ENCODE data around the gene SHC2.
"Not testable (repeated sequence)": the region's sequence is repeated elsewhere in the genome, so short reads cannot be mapped to it uniquely, and the experiment has no call there.

SHC2 gene

GRCh38 chr19:408441-408901, 52.4 kb downstream of the SHC2 start:
- in situ Hi-C loops (cut with MboI; ENCODE audit: low sequenced_read_pairs), result no loop called here

DNA sequence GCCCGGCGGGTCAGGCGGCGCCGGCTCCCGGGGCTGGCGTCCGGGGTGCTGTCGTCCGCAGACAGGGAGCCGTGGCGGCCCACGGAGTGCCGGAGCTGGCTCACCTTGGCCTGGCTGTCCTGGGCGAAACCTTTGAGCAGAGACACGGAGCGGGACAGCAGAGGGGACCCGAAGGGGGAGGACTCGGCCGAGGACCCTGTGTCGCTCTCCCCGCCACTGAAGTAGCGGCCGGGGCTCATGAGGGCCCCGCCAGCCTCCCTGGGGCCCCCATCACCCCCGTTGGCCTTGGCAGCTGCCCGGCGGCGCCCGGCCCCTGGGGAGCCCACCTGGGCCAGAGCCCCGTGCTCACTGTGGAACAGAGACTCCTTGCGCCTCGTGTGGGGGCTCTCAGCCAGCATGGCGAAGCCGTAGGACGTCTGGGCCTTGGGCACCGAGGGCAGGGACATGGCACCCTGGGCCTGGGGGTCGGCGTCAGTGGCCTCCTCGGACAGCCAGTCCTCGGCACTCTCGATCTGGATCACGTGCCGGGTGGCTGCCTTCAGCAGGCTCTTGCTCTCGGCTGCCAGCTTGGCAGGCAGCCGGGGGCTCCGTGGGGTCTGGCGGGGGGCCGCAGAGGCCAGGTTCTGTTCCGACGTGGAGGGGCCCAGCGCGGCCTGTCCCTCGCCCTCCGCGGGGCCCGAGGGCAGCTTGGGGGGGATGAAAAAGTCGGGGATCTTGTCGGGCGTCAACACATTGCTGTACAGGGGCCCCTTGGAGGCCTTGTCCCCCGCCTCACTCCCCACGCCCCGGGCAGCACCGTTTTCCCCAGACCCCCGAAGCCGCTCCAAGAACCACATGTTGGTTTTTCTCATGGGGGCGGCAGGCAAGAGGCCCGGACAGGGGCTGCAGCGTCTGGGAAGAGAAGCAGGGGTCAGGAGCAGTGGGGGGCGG, 53.1 kb downstream of the SHC2 start:
- in situ Hi-C loops (cut with MboI; ENCODE audit: low sequenced_read_pairs), result no loop called here

DNA sequence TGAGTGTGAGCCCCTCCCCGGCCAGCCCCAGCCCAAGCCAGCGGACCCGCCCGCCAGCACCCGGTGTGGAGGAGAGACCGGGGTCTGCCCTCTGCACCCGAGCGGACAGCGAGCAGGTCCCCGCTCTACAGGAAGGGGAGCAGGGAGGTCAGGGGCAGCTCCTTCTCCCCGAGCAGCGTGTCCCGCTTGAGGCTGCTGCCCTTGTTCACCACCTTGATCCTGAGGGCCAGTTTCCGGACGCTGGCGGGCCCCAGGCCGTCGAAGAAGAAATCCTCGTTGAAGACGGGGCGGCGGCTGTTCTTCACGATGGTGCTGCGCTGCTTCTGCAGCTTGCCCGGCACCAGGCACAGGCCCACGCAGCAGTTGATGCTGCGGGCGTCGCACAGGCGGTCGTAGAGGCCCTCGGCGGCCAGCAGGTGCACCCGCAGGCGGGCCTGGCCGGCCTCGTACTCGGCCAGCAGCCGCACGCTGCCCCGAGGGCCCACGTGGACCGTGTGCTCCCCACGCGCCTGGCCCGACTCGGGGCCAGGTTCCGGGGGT, 53.8 kb downstream of the SHC2 start:
- in situ Hi-C loops (cut with MboI; ENCODE audit: low sequenced_read_pairs), result no loop called here

GRCh38 chr19:406135-406781, 54.6 kb downstream of the SHC2 start:
- in situ Hi-C loops (cut with MboI; ENCODE audit: low sequenced_read_pairs), result no loop called here

- in situ Hi-C loops (cut with MboI; ENCODE audit: low sequenced_read_pairs), result no loop called here
Observed at GRCh38 chr19:405121-405965, 55.5 kb downstream of the SHC2 start.

DNA sequence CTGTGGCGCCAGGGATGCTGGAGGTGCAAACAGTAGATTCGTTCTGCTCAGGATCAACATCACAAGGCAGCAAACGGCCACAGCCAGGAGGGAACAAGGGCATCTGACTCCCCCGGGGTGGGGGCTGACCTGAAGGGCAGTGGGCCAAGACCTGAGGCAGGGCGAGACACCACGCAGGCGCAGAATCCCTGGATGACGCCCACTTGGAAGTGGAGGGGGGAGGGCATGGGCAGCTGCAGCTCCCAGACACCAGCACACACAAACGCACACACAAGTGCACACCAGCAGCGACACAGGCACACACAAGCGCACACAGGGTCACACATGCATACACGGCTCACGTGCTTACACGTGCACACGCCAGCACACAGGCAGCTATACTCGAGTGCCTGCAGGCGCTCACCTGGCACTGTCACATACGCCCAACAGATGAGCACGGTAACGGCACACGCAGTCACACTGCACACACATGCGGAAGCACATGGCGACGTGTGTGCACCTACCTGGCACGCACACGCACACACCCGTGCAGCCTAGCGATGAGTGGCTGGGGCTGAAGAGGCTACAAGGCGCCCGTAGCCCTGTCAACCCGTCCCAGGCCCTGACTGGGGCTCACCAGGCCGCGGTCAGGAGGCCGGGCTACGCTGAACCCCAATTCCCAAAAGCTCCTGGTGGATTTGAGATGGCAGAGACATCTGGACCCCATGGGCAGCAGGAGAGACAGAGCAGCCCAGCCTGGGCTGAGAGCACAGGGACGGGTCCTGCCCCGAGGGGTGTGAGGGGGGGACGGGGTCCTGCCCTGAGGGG, 57.4 kb downstream of the SHC2 start:
- in situ Hi-C loops (cut with MboI; ENCODE audit: low sequenced_read_pairs), result no loop called here

DNA sequence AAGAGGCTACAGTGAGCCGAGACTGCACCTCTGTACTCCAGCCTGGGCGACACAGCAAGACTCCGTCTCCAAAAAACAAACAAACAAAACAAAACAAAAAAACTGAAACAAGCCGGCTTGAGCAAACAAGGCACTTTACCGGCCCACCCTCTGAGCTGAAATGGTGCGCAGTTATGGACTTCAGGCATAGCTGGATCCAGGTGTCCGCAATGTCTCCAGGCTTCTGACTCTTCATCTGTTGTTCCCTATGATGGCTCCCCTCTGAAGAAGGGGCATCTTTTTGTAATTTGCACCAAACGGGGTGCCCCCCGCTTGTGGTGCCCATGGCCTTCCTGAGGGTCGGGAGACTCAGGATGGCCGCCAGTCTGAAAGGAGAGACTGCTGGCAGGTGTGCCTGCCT, 58.0 kb downstream of the SHC2 start:
- in situ Hi-C loops (cut with MboI; ENCODE audit: low sequenced_read_pairs), result no loop called here

DNA sequence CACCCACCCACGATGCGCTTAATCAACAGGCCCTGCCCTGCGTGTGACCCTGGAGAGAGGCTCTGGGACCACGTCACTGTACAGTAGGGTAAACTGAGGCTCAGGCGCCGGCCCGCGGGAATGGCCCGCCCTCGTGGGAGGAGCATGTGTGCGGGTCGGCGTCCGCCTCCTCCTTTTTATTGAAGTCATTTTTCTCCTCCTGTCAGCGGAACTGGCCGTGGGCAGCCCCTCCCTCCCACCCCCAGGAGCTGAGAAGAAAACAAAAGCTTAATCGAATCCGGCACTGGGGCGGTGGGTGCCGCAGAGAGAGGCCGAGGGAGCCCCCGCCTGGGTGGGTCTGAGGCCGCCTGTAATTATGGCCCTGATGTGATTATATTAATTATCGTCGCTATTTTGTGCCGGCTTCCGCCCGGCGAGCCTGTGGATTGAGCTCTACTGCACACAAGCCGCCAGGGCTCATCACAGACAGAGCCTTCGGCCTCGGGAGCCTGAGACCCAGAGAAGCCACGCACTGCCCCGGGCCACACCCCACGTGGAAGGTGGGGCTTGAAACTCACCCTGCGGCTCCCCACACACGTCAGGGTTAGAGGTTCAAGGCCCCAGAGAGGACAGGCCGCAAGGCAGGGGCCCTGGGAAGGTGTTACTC, 58.8 kb downstream of the SHC2 start:
- in situ Hi-C loops (cut with MboI; ENCODE audit: low sequenced_read_pairs), result no loop called here

DNA sequence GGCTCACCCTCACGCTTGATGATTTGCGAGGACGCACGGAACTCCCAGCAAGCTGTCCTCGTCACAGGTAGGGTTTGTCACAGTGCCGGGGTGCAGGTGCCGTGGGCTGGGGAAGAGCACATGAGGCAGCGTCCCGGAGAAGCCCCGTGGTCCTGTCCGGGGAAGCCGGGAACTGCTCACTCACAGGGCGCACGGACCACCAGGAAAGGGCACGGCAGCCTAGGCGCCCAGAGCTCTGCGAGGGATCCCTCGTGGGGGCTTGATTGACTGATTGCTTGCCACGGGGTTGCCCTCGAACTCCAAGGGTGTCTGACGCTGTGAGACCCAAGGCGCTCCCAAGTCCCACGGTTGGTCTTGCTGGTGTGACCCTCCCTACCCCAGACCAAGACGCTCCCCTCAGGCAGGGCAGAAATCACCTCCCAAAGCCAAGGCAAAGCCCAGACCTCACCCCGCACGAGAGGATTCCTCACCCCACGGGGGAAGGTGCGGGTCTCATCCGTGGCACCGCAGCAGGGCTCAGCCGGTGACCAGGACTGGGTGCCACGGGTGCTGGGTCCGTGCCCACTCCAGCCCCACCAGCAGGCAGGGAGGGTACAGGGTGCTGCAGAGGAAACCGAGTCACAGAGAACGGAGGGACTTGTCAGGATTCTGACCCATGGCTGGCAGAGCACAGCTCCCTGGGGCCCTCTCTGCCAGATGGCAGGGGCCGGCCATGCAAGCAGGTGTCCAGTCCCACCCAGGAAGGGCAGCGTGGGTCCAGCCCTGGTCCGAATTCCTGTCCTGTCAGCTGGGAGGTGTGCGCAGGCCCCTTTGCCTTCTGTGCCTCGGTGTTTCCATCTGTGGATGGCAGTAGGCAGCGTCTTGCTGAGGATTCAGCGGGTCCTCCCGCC, 59.6 kb downstream of the SHC2 start:
- in situ Hi-C loops (cut with MboI; ENCODE audit: low sequenced_read_pairs), result no loop called here

GRCh38 chr19:399370-399769, 61.5 kb downstream of the SHC2 start:
- in situ Hi-C loops (cut with MboI; ENCODE audit: low sequenced_read_pairs), result no loop called here

- in situ Hi-C loops (cut with MboI; ENCODE audit: low sequenced_read_pairs), result no loop called here
Observed at GRCh38 chr19:398719-399118, 62.1 kb downstream of the SHC2 start.

DNA sequence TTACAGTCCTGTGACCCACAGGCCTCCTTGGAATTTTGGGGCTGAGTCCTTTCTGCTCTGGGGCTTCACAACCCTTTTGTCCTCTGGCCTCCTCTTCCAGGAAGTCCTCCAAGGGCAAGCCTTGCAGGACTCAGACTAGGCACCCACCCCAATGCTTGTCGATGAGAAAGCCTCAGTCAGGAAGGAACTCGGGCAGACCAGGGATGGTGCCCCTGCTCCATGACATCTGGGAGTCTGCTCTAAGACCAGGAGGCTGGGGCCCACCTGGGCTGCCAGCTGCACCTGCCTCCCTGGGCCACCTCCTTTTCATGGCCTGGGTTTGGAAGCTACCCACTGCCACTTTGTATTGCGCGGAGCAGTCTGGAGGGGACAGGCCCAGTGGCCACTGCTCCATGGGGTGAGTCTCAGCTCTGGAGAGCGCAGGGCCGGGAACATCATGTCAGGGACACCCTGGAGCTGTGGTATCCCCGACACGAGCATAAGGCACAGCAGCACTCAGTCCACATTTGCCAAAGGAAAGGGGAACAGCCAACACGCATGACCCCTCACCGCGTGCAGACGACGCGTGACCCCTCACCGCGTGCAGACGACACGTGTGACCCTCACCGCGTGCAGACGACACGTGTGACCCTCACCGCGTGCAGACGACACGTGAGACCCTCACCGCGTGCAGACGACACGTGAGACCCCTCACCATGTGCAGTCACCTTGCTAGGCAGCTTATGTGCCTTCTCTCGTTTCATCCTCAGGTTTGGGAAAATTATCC, 62.7 kb downstream of the SHC2 start:
- in situ Hi-C loops (cut with MboI; ENCODE audit: low sequenced_read_pairs), result no loop called here

GRCh38 chr19:397321-397720, 63.5 kb downstream of the SHC2 start:
- in situ Hi-C loops (cut with MboI; ENCODE audit: low sequenced_read_pairs), result no loop called here

GRCh38 chr19:395467-395866, 65.4 kb downstream of the SHC2 start:
- in situ Hi-C loops (cut with MboI; ENCODE audit: low sequenced_read_pairs), result no loop called here

DNA sequence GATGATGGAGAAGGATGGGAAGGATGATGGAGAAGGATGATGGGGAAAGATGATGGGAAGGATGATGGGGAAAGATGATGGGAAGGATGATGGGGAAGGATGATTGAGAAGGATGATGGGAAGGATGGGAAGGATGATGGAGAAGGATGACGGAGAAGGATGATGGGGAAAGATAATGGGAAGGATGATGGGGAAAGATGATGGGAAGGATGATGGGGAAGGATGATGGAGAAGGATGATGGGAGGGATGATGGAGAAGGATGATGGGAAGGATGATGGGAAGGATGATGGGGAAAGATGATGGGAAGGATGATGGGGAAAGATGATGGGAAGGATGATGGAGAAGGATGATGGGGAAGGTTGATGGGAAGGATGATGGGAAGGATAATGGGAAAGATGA, 66.0 kb downstream of the SHC2 start:
- in situ Hi-C loops (cut with MboI; ENCODE audit: low sequenced_read_pairs), result not testable (repeated sequence)

DNA sequence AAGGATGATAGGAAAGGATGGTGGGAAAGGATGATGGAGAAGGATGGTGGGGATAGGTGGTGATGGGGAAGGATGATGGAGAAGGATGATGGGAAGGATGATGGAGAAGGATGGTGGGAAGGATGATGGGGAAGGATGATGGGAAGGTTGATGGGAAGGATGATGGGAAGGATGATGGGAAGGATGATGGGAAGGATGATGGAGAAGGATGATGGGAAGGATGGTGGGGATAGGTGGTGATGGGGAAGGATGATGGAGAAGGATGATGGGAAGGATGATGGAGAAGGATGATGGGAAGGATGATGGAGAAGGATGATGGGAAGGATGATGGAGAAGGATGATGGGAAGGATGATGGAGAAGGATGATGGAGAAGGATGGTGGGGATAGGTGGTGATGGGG, 67.3 kb downstream of the SHC2 start:
- in situ Hi-C loops (cut with MboI; ENCODE audit: low sequenced_read_pairs), result not testable (repeated sequence)

DNA sequence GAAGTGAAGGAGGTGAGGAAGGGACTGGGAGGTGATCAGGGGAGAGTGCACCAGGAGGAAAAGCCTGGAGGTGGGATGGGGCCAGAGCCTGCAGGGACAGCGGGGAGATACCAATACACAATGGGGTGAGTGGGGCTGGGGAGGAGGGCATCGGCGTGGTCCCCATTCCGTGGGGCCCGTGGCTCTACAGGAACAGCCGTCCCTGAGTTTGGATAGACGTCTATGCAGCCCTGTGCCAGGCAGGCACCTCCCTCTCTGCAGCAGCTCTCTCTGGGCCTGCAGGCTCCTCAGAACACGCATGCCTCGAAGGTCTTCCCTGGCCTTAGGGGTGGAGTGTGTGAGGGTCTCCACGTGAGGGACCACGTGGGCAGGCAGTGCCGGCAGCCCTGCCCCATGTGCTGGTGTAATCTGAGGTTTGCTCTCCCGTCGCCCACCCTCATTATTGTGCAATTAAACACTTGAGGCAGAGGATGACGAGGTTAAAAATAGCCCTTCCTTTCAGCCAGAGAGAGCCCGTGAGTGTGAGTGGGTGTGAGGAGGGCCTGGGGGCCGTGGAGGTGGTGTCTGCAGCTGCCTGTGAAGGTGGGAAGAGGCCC, 68.4 kb downstream of the SHC2 start:
- in situ Hi-C loops (cut with MboI; ENCODE audit: low sequenced_read_pairs), result no loop called here

Measured in hTERT RPE-1 (cell line).